Amniotic epithelial cell (primary cell): Measurements from ENCODE around the gene CLCN6.
A peak's percentile ranks its signal among the peaks of the same experiment; 100 is the strongest.

Source experiments
- DNase-seq: peaks from one replicate; pipeline ENCODE4 v3.0.0-alpha.2; 2010; ENCODE audit warnings: low read depth

Gene CLCN6

GRCh38 chr1:11779715-11780379, 26.1 kb upstream of the CLCN6 start:
- DNase-seq = no peak

- DNase-seq = no peak
These were observed 25.4 kb upstream of the CLCN6 start for GRCh38 chr1:11780380-11781147.

- DNase-seq = no peak
These were observed 24.7 kb upstream of the CLCN6 start for GRCh38 chr1:11781297-11781696.

- DNase-seq = no peak
These were observed 23.8 kb upstream of the CLCN6 start for GRCh38 chr1:11782127-11782708.

GRCh38 chr1:11783556-11783955, 22.4 kb upstream of the CLCN6 start:
- no peak for DNase-seq

- no peak for DNase-seq
These were observed 21.6 kb upstream of the CLCN6 start for GRCh38 chr1:11784256-11784992.

GRCh38 chr1:11784993-11785769, 20.8 kb upstream of the CLCN6 start:
- peak; percentile 49 for DNase-seq

- no peak for DNase-seq
These were observed 19.8 kb upstream of the CLCN6 start for GRCh38 chr1:11786168-11786567.

- peak; percentile 38 for DNase-seq
These were observed 18.7 kb upstream of the CLCN6 start for GRCh38 chr1:11787251-11787803.

- DNase-seq = no peak
These were observed 18.1 kb upstream of the CLCN6 start for GRCh38 chr1:11787804-11788436.

GRCh38 chr1:11788549-11789053, 17.4 kb upstream of the CLCN6 start:
- DNase-seq = no peak

GRCh38 chr1:11789126-11790067, 16.6 kb upstream of the CLCN6 start:
- no peak for DNase-seq

GRCh38 chr1:11790101-11790879, 15.7 kb upstream of the CLCN6 start:
- no peak for DNase-seq

GRCh38 chr1:11790880-11791715, 14.9 kb upstream of the CLCN6 start:
- peak; percentile 82 for DNase-seq

- peak; percentile 32 for DNase-seq
These were observed 13.9 kb upstream of the CLCN6 start for GRCh38 chr1:11792106-11792505.

GRCh38 chr1:11793819-11794218, 12.2 kb upstream of the CLCN6 start:
- DNase-seq = no peak

GRCh38 chr1:11794446-11795237, 11.3 kb upstream of the CLCN6 start:
- no peak for DNase-seq
